Activated naive CD8-positive, alpha-beta T cell treated with anti-CD3 and anti-CD28 coated beads, Interleukin-2, amount 10 ng/mL, durations not matched to agents 7 days and 5 days (primary cell): ENCODE results near the gene TOX2. TPM values are rescaled to one million over a fixed set of nuclear protein-coding genes. Genes with fewer than 3 reads are reported as not detected.

Source experiments
- ATAC-seq: fragments of 150-1000 bp; cut with Tn5 transposase; one replicate; pipeline ENCODE4 v1.10.0; 2021; ENCODE audit warnings: low read depth, moderate library complexity
- POLR2A ChIA-PET: fragments of 350-600 bp; sonication (Branson Sonifier 250); formaldehyde crosslinking; loops from one replicate; lab custom pipeline; 2021; ENCODE audit warnings: antibody characterized with exemption; lab: Charles Lee
- DNase-seq: peaks from one replicate; pipeline ENCODE4 v3.0.0; 2021
- H3K27ac Mint-ChIP-seq: one replicate; pipeline ENCODE4 v1.8.0; 2022; ENCODE audit warnings: mild to moderate bottlenecking, mixed read lengths
- H3K27me3 Mint-ChIP-seq: one replicate; pipeline ENCODE4 v1.8.0; 2022; ENCODE audit warnings: mild to moderate bottlenecking, moderate library complexity, mixed read lengths
- H3K36me3 Mint-ChIP-seq: one replicate; pipeline ENCODE4 v1.8.0; 2021; ENCODE audit warnings: mild to moderate bottlenecking, mixed read lengths
- H3K4me1 Mint-ChIP-seq: one replicate; pipeline ENCODE4 v1.8.0; 2021; ENCODE audit warnings: mixed read lengths
- H3K4me3 Mint-ChIP-seq: one replicate; pipeline ENCODE4 v1.8.0; 2022; ENCODE audit warnings: mild to moderate bottlenecking, moderate library complexity, mixed read lengths
- H3K9me3 Mint-ChIP-seq: one replicate; pipeline ENCODE4 v1.8.0; 2021; ENCODE audit warnings: mixed read lengths
- total RNA-seq, 2 experiments: library from RNA; stranded (reverse); gene quantifications; one replicate each; pipeline ENCODE4 v1.2.3, GENCODE V29; 2021

TOX2 gene
- total RNA-seq, 2 experiments from 2014 or later, result 0.26 to 0.44 TPM

DNA sequence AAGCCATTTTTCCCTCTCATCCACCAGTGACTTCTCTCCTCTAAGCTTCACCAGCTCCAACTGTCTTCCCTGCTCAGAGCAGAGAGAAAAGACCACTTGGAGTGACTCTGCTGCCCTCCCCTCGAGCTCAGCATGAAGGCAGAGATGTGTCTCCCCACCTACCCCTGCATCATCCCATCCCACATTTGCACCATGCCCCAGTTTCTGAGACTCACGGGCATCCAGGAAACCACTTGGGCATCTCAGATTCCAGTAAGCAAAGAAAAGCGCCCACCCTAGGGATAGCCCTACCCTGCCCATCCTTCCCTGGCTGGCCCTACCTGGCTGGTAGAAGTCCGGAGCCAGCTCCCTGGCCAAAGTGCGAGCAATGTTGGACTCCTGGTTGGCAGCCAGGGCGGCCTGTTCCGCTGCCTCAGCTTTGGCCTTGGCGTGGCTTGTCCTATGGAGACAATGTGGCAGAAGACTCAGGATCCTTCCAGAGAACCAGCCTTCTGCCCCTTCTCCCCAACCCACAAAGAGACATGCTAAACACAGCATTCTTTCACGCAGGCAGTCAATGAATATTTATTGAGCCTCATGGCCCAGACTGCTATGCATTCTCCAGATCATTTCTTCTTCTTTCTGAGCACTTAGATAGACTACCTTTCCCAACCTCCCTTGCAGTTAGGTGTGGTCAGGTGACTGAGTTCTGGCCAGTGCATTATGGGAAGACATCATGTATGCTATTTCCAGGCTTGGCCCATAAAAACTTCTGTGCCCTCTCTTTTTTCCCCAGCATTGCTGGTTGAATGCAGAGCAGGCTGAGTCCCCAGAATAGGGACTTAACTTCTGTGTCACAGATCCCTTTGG lies 203.8 kb downstream of the TOX2 start:
- no peaks in the 10 kb centered on the region for H3K36me3 Mint-ChIP-seq
- DNase-seq (no peak), ATAC-seq (no peak)
- POLR2A ChIA-PET, result interaction anchor here (1.0 kb wide), 1 partner anchor 69 kb away, joined by 3 read pairs; the partner anchor contains the start of gene JPH2
- H3K9me3 Mint-ChIP-seq, result no peaks in the 10 kb centered on the region
- H3K4me3 Mint-ChIP-seq, result no peak overlapping the region
- no peak overlapping the region for H3K27ac Mint-ChIP-seq
- peaks cover 27% of the 10 kb centered on the region for H3K27me3 Mint-ChIP-seq
- H3K4me1 Mint-ChIP-seq, result peaks cover 10% of the 10 kb centered on the region

Other genes with a start within 250 kb of the TOX2 start
- 10 to 100 TPM; 72.6 to 81.1 TPM for gene MYBL2, start 247.7 kb upstream of the TOX2 start, total RNA-seq
- gene GTSF1L, start 187.8 kb upstream of the TOX2 start, total RNA-seq, result not detected